CD4-positive, alpha-beta T cell treated with Interleukin-17A for 1 hour (primary cell): Measurements from ENCODE around the gene TP53I13.
"Not testable (repeated sequence)": the region's sequence is repeated elsewhere in the genome, so short reads cannot be mapped to it uniquely, and the experiment has no call there.

Source experiments
- DNase-seq: peaks from one replicate; pipeline ENCODE4 v3.0.0-alpha.2; 2020

Gene TP53I13

GRCh38 chr17:29568331-29569244 is at the start of gene TP53I13:
Gene TP53I13, plus strand, starts transcription at chr17:29568701. Its CDS starts 58 bp downstream, at chr17:29568759.
- DNase-seq, result peak; percentile 93

- DNase-seq, result no peak
Observed at GRCh38 chr17:29524692-29525091, 43.8 kb upstream of the TP53I13 start.

GRCh38 chr17:29526322-29526721 is 42.2 kb upstream of the TP53I13 start:
- no peak for DNase-seq

GRCh38 chr17:29533976-29534375 is 34.5 kb upstream of the TP53I13 start:
- DNase-seq, result no peak

- DNase-seq, result no peak
Observed at GRCh38 chr17:29544066-29544465, 24.4 kb upstream of the TP53I13 start.

- DNase-seq, result no peak
Observed at GRCh38 chr17:29546085-29546484, 22.4 kb upstream of the TP53I13 start.

- no peak for DNase-seq
Observed at GRCh38 chr17:29546830-29547229, 21.7 kb upstream of the TP53I13 start.

- DNase-seq, result no peak
Observed at GRCh38 chr17:29549177-29549923, 19.2 kb upstream of the TP53I13 start.

GRCh38 chr17:29555840-29556239 is 12.7 kb upstream of the TP53I13 start:
- DNase-seq, result no peak

- no peak for DNase-seq
Observed at GRCh38 chr17:29557085-29557738, 11.3 kb upstream of the TP53I13 start.

GRCh38 chr17:29557739-29558116 is 10.8 kb upstream of the TP53I13 start:
- no peak for DNase-seq

- not testable (repeated sequence) for DNase-seq
Observed at GRCh38 chr17:29558139-29558538, 10.4 kb upstream of the TP53I13 start.

- DNase-seq, result no peak
Observed at GRCh38 chr17:29559640-29560039, 8.9 kb upstream of the TP53I13 start.

GRCh38 chr17:29560316-29560715 is 8.2 kb upstream of the TP53I13 start:
- no peak for DNase-seq

GRCh38 chr17:29561554-29562517 is 6.7 kb upstream of the TP53I13 start:
- peak; percentile 34 for DNase-seq

- no peak for DNase-seq
Observed at GRCh38 chr17:29562615-29563014, 5.9 kb upstream of the TP53I13 start.

- DNase-seq, result no peak
Observed at GRCh38 chr17:29563816-29564215, 4.7 kb upstream of the TP53I13 start.

GRCh38 chr17:29565643-29566472 is 2.6 kb upstream of the TP53I13 start:
- DNase-seq, result peak; percentile 59

GRCh38 chr17:29566473-29567303 is 1.8 kb upstream of the TP53I13 start, which contains the start of gene ABHD15:
Gene ABHD15, minus strand, starts transcription at chr17:29567037. Its CDS starts 71 bp downstream, at chr17:29566966.
- peak; percentile 58 for DNase-seq

- DNase-seq, result no peak
Observed at GRCh38 chr17:29567304-29567553, 1.3 kb upstream of the TP53I13 start.
